Activated CD8-positive, alpha-beta memory T cell treated with anti-CD3 and anti-CD28 coated beads, Interleukin-2, amount 10 ng/mL, durations not matched to agents 7 days and 5 days (primary cell): ENCODE measurements around the gene PSENEN. TPM values are rescaled to one million over a fixed set of nuclear protein-coding genes. Genes with fewer than 3 reads are reported as not detected.

Source experiments
- ATAC-seq: fragments of 150-1000 bp; cut with Tn5 transposase; one replicate; pipeline ENCODE4 v1.10.0; 2021; ENCODE audit warnings: moderate library complexity
- CTCF ChIA-PET: fragments of 350-600 bp; sonication (Branson Sonifier 250); formaldehyde crosslinking; loops from one replicate; lab custom pipeline; 2021; ENCODE audit warnings: antibody characterized with exemption; lab: Charles Lee
- DNase-seq: peaks from one replicate; pipeline ENCODE4 v3.0.0-alpha.2; 2020
- H3K27ac Mint-ChIP-seq: one replicate; pipeline ENCODE4 v1.8.0; 2021; ENCODE audit warnings: mild to moderate bottlenecking, mixed read lengths
- H3K27me3 Mint-ChIP-seq: one replicate; pipeline ENCODE4 v1.8.0; 2021; ENCODE audit warnings: mixed read lengths
- H3K36me3 Mint-ChIP-seq: one replicate; pipeline ENCODE4 v1.8.0; 2021; ENCODE audit warnings: mild to moderate bottlenecking, mixed read lengths
- H3K4me1 Mint-ChIP-seq: one replicate; pipeline ENCODE4 v1.8.0; 2021; ENCODE audit warnings: mixed read lengths
- H3K4me3 Mint-ChIP-seq: one replicate; pipeline ENCODE4 v1.8.0; 2021; ENCODE audit warnings: mild to moderate bottlenecking, moderate library complexity, mixed read lengths
- H3K9me3 Mint-ChIP-seq: one replicate; pipeline ENCODE4 v1.8.0; 2022; ENCODE audit warnings: low read depth, mixed read lengths
- total RNA-seq, 2 experiments: library from RNA; stranded (reverse); gene quantifications; one replicate each; pipeline ENCODE4 v1.2.3, GENCODE V29; 2021

Gene PSENEN
- total RNA-seq, 2 experiments from 2014 or later = 39.1 to 49.0 TPM

- ATAC-seq = no peak
- H3K4me3 Mint-ChIP-seq = no peak overlapping the region
- H3K27ac Mint-ChIP-seq = no peak overlapping the region
- peaks cover 5% of the 10 kb centered on the region for H3K36me3 Mint-ChIP-seq
- no peaks in the 10 kb centered on the region for H3K9me3 Mint-ChIP-seq
- no peaks in the 10 kb centered on the region for H3K27me3 Mint-ChIP-seq
- DNase-seq = peak; percentile 41
- H3K4me1 Mint-ChIP-seq = peaks cover 36% of the 10 kb centered on the region
- CTCF ChIA-PET = no interaction called here
Measured at GRCh38 chr19:35752746-35753350, 7.4 kb downstream of the PSENEN start.

DNA sequence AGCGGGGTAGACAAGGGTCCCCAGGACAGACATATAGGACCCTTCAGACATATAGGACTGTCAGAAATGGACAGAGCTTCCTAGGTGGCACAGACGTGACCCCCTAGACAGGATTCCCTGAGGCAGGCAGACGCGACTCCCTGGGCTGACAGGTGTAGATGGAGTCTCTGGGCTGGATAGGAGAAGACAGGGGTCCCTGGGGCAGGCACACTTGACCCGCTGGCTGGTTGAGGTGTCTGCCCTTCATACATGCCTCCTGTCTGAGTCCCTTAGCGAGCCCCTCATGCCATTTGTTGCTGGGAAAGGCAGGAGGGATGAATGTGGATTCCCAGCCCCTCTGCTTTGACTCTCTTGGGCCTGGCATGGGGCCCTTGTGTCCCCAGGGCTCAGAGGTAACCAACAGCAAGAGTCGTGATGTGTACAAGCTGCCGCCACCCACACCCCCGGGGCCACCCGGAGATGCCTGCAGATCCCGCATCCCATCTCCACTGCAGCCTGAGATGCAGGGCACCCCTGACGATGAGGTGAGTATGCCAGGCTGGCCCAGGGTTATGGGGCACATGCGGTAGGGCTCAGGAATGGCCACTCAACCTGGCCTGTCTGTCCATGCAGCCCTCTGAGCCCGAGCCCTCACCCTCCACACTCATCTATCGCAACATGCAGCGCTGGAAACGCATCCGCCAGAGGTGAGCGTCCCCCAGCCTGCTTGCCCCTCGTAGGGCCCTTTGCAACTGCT lies 8.4 kb downstream of the PSENEN start:
- Mint-ChIP-seq H3K36me3 (peaks cover 6% of the 10 kb centered on the region), H3K27ac (no peak overlapping the region), H3K4me3 (no peak overlapping the region), H3K9me3 (no peaks in the 10 kb centered on the region), H3K27me3 (no peaks in the 10 kb centered on the region), H3K4me1 (peaks cover 30% of the 10 kb centered on the region)
- DNase-seq (peak; percentile 38), ATAC-seq (no peak)
- CTCF ChIA-PET = interaction anchor here (0.5 kb wide), 1 partner anchor 61 kb away, joined by 3 read pairs; no protein-coding TSS in a partner anchor

- Mint-ChIP-seq H3K4me1 (peaks cover 33% of the 10 kb centered on the region), H3K36me3 (peaks cover 10% of the 10 kb centered on the region), H3K9me3 (no peaks in the 10 kb centered on the region), H3K27me3 (no peaks in the 10 kb centered on the region), H3K27ac (no peak overlapping the region), H3K4me3 (no peak overlapping the region)
- ATAC-seq (no peak), DNase-seq (peak; percentile 37)
- CTCF ChIA-PET = interaction anchor here (0.5 kb wide), 1 partner anchor 62 kb away, joined by 3 read pairs; no protein-coding TSS in a partner anchor
Measured at GRCh38 chr19:35754370-35755130, 9.1 kb downstream of the PSENEN start.

GRCh38 chr19:35755131-35755549 lies 9.7 kb downstream of the PSENEN start:
- CTCF ChIA-PET = no interaction called here
- no peak for DNase-seq

DNA sequence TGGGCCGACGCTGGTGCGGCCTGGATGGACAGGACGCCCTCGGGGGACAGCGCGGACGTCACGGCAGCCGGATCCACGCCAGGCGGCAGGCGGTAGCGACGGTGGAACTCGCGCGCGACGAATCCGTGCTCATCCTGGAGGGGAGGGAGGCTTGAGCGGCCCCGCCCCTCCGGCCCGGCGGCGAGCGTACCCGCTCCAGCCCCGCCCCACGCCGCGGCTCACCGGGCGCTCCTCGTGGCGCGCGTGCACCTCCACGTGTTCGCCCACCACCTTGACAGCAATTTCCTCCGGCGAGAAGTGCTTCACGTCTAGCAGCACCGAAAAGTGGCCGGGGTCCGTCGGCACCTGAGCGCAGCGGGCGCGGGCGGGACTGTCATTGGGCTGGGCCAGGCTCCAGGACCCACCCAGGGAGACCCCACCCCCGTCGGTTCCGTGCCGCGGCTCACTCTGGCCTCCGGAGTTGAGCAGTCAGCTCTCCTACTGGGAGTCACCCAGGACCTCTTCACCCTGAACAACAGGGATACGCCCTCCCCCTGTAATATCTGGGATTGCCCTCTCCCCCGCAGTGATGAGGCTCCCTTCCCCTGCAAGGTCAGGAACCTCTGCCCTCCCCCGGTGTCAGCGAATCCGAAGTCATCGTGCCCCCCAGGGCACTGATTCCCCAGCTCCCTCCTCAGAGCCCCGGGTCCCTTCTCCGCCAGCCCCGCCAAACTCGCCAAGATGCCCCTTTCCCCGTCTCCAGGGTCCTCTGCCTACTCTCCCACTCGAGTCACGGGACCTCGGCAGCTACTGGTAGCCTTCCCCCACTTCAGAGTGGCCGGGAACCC lies 10.3 kb downstream of the PSENEN start:
- H3K27me3 Mint-ChIP-seq = no peaks in the 10 kb centered on the region
- ATAC-seq (no peak), DNase-seq (peak; percentile 64)
- H3K36me3 Mint-ChIP-seq = peaks cover 21% of the 10 kb centered on the region
- peaks cover 29% of the 10 kb centered on the region for H3K4me1 Mint-ChIP-seq
- H3K9me3 Mint-ChIP-seq = no peaks in the 10 kb centered on the region
- H3K4me3 Mint-ChIP-seq = peak overlapping the region; percentile 17
- CTCF ChIA-PET = interaction anchor here (1.3 kb wide), 1 partner anchor 37 kb away, joined by 3 read pairs; no protein-coding TSS in a partner anchor
- no peak overlapping the region for H3K27ac Mint-ChIP-seq

More at GRCh38 chr19:35755131-35755549, 9.7 kb downstream of the PSENEN start:
- Mint-ChIP-seq H3K27me3 (no peaks in the 10 kb centered on the region), H3K27ac (no peak overlapping the region), H3K4me3 (no peak overlapping the region), H3K9me3 (no peaks in the 10 kb centered on the region), H3K4me1 (peaks cover 31% of the 10 kb centered on the region), H3K36me3 (peaks cover 15% of the 10 kb centered on the region)
- ATAC-seq = no peak

DNA sequence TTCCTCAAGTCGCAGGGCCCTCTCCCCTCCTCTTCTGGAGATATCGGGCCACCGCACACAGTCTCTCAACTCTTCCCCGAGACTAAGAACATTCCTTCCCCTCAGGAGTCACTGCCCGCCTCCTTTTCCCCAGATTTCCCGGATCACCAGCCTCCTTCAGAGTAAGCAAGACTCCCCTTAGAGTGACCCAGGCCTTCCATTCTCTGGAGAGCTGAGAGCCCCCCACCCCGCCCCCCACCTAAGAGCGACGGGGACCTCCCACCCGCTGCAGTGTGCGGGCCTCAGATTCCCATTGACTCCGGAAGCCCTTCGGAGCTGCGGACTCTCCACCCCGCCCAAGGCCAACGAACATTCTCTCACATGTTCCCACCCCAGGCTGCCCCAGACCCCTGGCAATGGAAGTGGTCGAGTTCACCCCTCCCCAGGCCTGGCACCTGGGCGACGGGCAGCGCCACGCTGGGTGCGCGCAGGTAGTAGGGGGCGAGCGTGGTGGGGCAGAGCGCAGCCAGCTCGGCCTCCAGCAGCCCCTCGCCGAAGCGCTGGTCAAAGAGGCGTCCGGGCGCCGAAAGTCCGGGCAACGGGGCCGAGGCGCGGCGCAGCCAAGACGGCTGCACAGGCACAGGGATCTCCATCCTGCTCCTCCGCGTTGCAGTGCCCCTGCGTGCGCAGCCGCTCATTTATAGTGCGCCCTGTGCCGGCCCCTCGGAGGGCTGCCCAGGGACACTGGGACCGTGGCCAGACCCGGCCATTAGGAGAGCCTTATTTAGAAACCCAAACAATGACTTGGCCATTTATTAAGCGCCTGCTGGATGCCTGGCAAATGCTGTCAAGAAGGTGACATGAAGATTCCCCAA lies 11.2 kb downstream of the PSENEN start, which contains the start of gene HSPB6:
TSS of gene HSPB6 (minus strand) at position 653 of the 854 bp plus-strand sequence. CDS start at position 632, 21 bp downstream.
- ATAC-seq (no peak), DNase-seq (peak; percentile 40)
- Mint-ChIP-seq H3K36me3 (peaks cover 24% of the 10 kb centered on the region), H3K27ac (peak within 1 kb of the TSS; percentile 94), H3K4me3 (peak within 1 kb of the TSS; percentile 89), H3K4me1 (peaks cover 29% of the 10 kb centered on the region), H3K27me3 (no peaks in the 10 kb centered on the region), H3K9me3 (no peaks in the 10 kb centered on the region)
- CTCF ChIA-PET = interaction anchor here (0.9 to 1.3 kb wide), 3 partner anchors 9 to 38 kb away, joined by 3 to 5 read pairs (median 3); partner anchors contain the start of gene LIN37

GRCh38 chr19:35757231-35757748 lies 11.8 kb downstream of the PSENEN start:
- H3K9me3 Mint-ChIP-seq = no peaks in the 10 kb centered on the region
- DNase-seq (peak; percentile 60), ATAC-seq (peak; percentile 5)
- peaks cover 29% of the 10 kb centered on the region for H3K36me3 Mint-ChIP-seq
- H3K27ac Mint-ChIP-seq = peak overlapping the region; percentile 94
- H3K4me3 Mint-ChIP-seq = peak overlapping the region; percentile 89
- CTCF ChIA-PET = interaction anchor here (0.9 to 1.0 kb wide), 2 partner anchors 10 to 17 kb away, joined by 3 to 5 read pairs; partner anchors contain the start of gene LIN37
- H3K4me1 Mint-ChIP-seq = peaks cover 29% of the 10 kb centered on the region
- H3K27me3 Mint-ChIP-seq = no peaks in the 10 kb centered on the region

DNA sequence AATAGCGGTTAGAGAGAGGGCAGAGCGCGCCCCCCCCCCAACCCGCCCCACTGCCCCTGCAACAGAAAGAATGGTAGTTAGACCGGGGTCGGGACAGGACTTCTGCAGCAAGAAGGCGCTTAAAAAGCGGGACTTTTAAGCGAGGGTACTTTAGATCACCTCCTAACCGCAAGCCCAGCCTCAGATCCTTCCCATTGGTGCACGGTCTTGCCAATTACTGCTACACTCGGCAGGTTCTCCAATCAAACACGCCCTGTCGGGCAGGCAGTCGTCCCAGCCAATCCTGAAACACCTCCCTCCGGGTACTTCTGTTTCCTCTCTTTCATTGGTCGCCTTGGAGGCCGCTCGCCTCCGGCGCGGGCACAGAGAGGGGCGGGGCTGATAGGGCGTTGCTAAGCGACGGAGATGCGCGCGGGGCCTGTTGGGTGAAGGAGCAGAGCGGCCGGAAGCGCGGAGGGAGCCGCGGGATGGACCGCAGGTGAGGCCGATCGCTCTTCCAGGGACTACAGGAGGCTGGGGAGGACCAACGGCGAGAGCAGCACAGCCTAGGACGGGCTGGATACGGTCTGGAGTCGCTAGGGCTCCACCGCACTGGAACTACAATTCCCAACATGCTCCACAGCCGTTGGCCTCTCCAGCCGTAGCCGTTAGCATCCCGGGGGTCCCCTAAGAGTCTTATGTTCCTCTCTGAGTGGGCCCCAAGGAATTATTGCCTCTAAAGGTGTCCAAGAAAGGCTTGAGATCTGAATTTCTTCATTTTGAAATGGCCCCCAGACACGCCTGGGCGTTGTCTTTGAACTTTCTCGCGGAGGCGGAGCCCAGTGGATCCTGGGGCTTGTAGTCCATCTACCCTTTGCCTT lies 12.5 kb downstream of the PSENEN start, which contains the start of gene PROSER3:
TSS of gene PROSER3 (plus strand) at position 428 of the 860 bp plus-strand sequence. CDS start at position 468, 40 bp downstream.
- peaks cover 29% of the 10 kb centered on the region for H3K4me1 Mint-ChIP-seq
- peak within 1 kb of the TSS; percentile 94 for H3K27ac Mint-ChIP-seq
- peaks cover 29% of the 10 kb centered on the region for H3K36me3 Mint-ChIP-seq
- DNase-seq = peak; percentile 100
- peak within 1 kb of the TSS; percentile 89 for H3K4me3 Mint-ChIP-seq
- peak; percentile 98 for ATAC-seq
- no peaks in the 10 kb centered on the region for H3K9me3 Mint-ChIP-seq
- no peaks in the 10 kb centered on the region for H3K27me3 Mint-ChIP-seq
- CTCF ChIA-PET = interaction anchor here (0.9 to 1.0 kb wide), 2 partner anchors 10 to 18 kb away, joined by 3 to 5 read pairs; partner anchors contain the start of gene LIN37

GRCh38 chr19:35759697-35760096 lies 14.2 kb downstream of the PSENEN start:
- CTCF ChIA-PET = interaction anchor here (1.3 to 1.4 kb wide), 2 partner anchors 19 to 60 kb away, joined by 3 to 4 read pairs; no protein-coding TSS in a partner anchor
- no peak for DNase-seq
- Mint-ChIP-seq H3K4me1 (peaks cover 29% of the 10 kb centered on the region), H3K9me3 (no peaks in the 10 kb centered on the region), H3K36me3 (peaks cover 31% of the 10 kb centered on the region), H3K27me3 (no peaks in the 10 kb centered on the region), H3K27ac (peak overlapping the region; percentile 36), H3K4me3 (peak overlapping the region; percentile 89)
- ATAC-seq = no peak

DNA sequence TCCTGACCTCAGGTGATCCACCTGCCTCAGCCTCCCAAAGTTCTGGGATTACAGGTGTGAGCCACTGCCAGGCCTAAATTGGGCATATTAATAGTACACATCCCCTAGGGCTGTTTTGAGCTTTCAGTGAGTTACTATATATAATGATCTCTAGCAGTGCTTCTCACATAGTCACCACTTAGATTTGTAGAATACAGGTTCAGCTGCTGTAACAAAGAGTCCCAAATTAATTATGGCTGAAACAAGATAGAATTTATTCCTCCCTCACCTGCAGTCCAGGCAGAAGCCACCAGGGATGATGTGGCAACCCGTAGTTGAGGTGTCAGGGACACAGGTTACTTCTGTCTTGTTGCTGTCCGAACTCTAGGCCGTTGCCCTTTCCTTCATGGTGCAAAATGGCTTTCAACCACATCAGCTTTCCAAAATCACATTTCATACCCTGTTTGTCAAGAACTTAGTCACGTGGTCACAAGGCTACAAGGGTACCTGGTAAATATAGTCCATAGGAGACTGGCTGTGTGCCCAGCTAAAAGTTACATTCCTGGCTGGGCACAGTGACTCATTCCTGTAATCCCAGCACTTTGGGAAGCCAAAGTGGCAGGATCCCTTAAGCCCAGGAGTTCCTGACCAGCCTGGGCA lies 15.4 kb downstream of the PSENEN start:
- Mint-ChIP-seq H3K27ac (no peak overlapping the region), H3K4me3 (no peak overlapping the region), H3K9me3 (no peaks in the 10 kb centered on the region), H3K4me1 (peaks cover 28% of the 10 kb centered on the region), H3K36me3 (peaks cover 34% of the 10 kb centered on the region), H3K27me3 (no peaks in the 10 kb centered on the region)
- DNase-seq (no peak), ATAC-seq (no peak)
- CTCF ChIA-PET = interaction anchor here (0.7 to 1.4 kb wide), 4 partner anchors 16 to 68 kb away, joined by 3 to 5 read pairs (median 4); partner anchors contain the start of genes PSENEN and U2AF1L4
